H9 (cell line): ENCODE results near the gene HAPLN1. TPM values are rescaled to one million over a fixed set of nuclear protein-coding genes. Genes with fewer than 3 reads are reported as not detected.

ENCODE experiments used
- DNase-seq: peaks from one replicate; pipeline ENCODE4 v3.0.0-alpha.2; 2017
- H2AFZ ChIP-seq: one replicate; pipeline ENCODE4 v1.6.1; 2013; ENCODE audit warnings: mild to moderate bottlenecking, low read length, control low read depth, moderate library complexity
- H2AK5ac ChIP-seq: 2 replicates; pipeline ENCODE4 v1.6.1; 2013; ENCODE audit warnings: low read length, control low read depth, mixed read lengths; ENCODE audit not compliant: insufficient read length
- H2BK120ac ChIP-seq: one replicate; pipeline ENCODE4 v1.6.1; 2013; ENCODE audit warnings: low read depth, mild to moderate bottlenecking, low read length, control low read depth, inconsistent platforms; ENCODE audit not compliant: poor library complexity, severe bottlenecking
- H2BK12ac ChIP-seq: 2 replicates; pipeline ENCODE4 v1.6.1; 2013; ENCODE audit warnings: low read length, control low read depth, mixed read lengths, low read depth; ENCODE audit not compliant: insufficient read length
- H2BK15ac ChIP-seq: 2 replicates; pipeline ENCODE4 v1.6.1; 2013; ENCODE audit warnings: low read depth, low read length, control low read depth
- H2BK20ac ChIP-seq: one replicate; pipeline ENCODE4 v1.6.1; 2013; ENCODE audit warnings: low read depth, mild to moderate bottlenecking, low read length, control low read depth, inconsistent platforms; ENCODE audit not compliant: poor library complexity, severe bottlenecking
- H2BK5ac ChIP-seq: 2 replicates; pipeline ENCODE4 v1.6.1; 2013; ENCODE audit warnings: low read length, control low read depth, mixed read lengths; ENCODE audit not compliant: insufficient read length
- H3K14ac ChIP-seq: 2 replicates; pipeline ENCODE4 v1.6.1; 2013; ENCODE audit warnings: low read length, control low read depth; ENCODE audit not compliant: insufficient read depth
- H3K18ac ChIP-seq: 2 replicates; pipeline ENCODE4 v1.6.1; 2013; ENCODE audit warnings: low read depth, mild to moderate bottlenecking, mixed read lengths, low read length, control low read depth; ENCODE audit not compliant: insufficient read length
- H3K23ac ChIP-seq: 2 replicates; pipeline ENCODE4 v1.6.1; 2013; ENCODE audit warnings: low read length, control low read depth, mixed read lengths, low read depth; ENCODE audit not compliant: insufficient read length
- H3K23me2 ChIP-seq: 2 replicates; pipeline ENCODE4 v1.6.1; 2013; ENCODE audit warnings: low read depth, mild to moderate bottlenecking, mixed read lengths, low read length, control low read depth; ENCODE audit not compliant: insufficient read length, poor library complexity, severe bottlenecking
- H3K27ac ChIP-seq: 2 replicates; pipeline ENCODE4 v1.5.1; 2013; ENCODE audit warnings: low read length, control low read depth, mixed read lengths, low read depth; ENCODE audit not compliant: insufficient read length
- H3K27me3 ChIP-seq: 2 replicates; pipeline ENCODE4 v1.6.1; 2013; ENCODE audit warnings: low read length, control low read depth, inconsistent platforms; ENCODE audit not compliant: insufficient read depth
- H3K4ac ChIP-seq: 2 replicates; pipeline ENCODE4 v1.6.1; 2013; ENCODE audit warnings: low read depth, mild to moderate bottlenecking, control low read depth, inconsistent platforms, low read length, moderate library complexity
- H3K4me1 ChIP-seq: 2 replicates; pipeline ENCODE4 v1.6.1; 2013; ENCODE audit warnings: low read length, control low read depth, inconsistent platforms; ENCODE audit not compliant: insufficient read depth
- H3K4me2 ChIP-seq: 2 replicates; pipeline ENCODE4 v1.6.1; 2013; ENCODE audit warnings: low read length, control low read depth, mixed read lengths; ENCODE audit not compliant: insufficient read length, insufficient read depth
- H3K56ac ChIP-seq: 2 replicates; pipeline ENCODE4 v1.6.1; 2013; ENCODE audit warnings: low read depth, mild to moderate bottlenecking, mixed read lengths, low read length, control low read depth; ENCODE audit not compliant: insufficient read length
- H3K79me1 ChIP-seq: 2 replicates; pipeline ENCODE4 v1.6.1; 2013; ENCODE audit warnings: low read depth, mild to moderate bottlenecking, moderate library complexity, low read length, control low read depth, inconsistent platforms; ENCODE audit not compliant: insufficient read depth, poor library complexity, severe bottlenecking
- H3K79me2 ChIP-seq: 2 replicates; pipeline ENCODE4 v1.6.1; 2013; ENCODE audit warnings: low read length, control low read depth, inconsistent platforms; ENCODE audit not compliant: insufficient read depth
- H3K9ac ChIP-seq: 2 replicates; pipeline ENCODE4 v1.6.1; 2013; ENCODE audit warnings: low read length, control low read depth, mixed read lengths; ENCODE audit not compliant: insufficient read length; ENCODE audit errors: extremely low read depth
- H3K9me3 ChIP-seq: one replicate; pipeline ENCODE4 v1.6.1; 2013; ENCODE audit warnings: low read depth, low read length, inconsistent platforms; ENCODE audit not compliant: control insufficient read depth
- H3T11ph ChIP-seq: one replicate; pipeline ENCODE4 v1.6.1; 2013; ENCODE audit warnings: mild to moderate bottlenecking, low read length, control low read depth, inconsistent platforms
- H4K20me1 ChIP-seq: one replicate; pipeline ENCODE4 v1.6.1; 2013; ENCODE audit not compliant: control insufficient read depth, insufficient read length, insufficient read depth
- H4K5ac ChIP-seq: 2 replicates; pipeline ENCODE4 v1.6.1; 2013; ENCODE audit warnings: low read depth, mild to moderate bottlenecking, mixed read lengths, low read length, control low read depth; ENCODE audit not compliant: insufficient read length
- H4K8ac ChIP-seq: replicated peaks from 2 replicates; pipeline ENCODE4 v1.6.1; 2013; ENCODE audit warnings: low read length, control low read depth, mixed read lengths, low read depth; ENCODE audit not compliant: insufficient read length
- H4K91ac ChIP-seq: 2 replicates; pipeline ENCODE4 v1.6.1; 2013; ENCODE audit warnings: low read depth, mild to moderate bottlenecking, moderate library complexity, mixed read lengths, low read length, control low read depth; ENCODE audit not compliant: insufficient read length
- H3K27ac Mint-ChIP-seq, 3 experiments: 2 replicates in 2 of 3; 3 replicates in 1 of 3; pipeline ENCODE4 v1.8.0; 2020 to 2021; ENCODE audit warnings: mixed read lengths in 3 of 3, mild to moderate bottlenecking in 1 of 3, moderate library complexity in 1 of 3
- H3K27me3 Mint-ChIP-seq: 2 replicates; pipeline ENCODE4 v1.8.0; 2021; ENCODE audit warnings: low read depth, mild to moderate bottlenecking, moderate library complexity, mixed read lengths
- H3K36me3 Mint-ChIP-seq, 3 experiments: 2 replicates in 2 of 3; 3 replicates in 1 of 3; pipeline ENCODE4 v1.8.0; 2020 to 2021; ENCODE audit warnings: low read depth in 3 of 3, mixed read lengths in 3 of 3; ENCODE audit not compliant: insufficient read depth in 1 of 3
- H3K4me1 Mint-ChIP-seq, 2 experiments: 2 replicates each; pipeline ENCODE4 v1.8.0; 2020; ENCODE audit warnings: mixed read lengths in 2 of 2
- H3K4me3 Mint-ChIP-seq, 2 experiments: 2 replicates in 1 of 2; 3 replicates in 1 of 2; pipeline ENCODE4 v1.8.0; 2020 to 2021; ENCODE audit warnings: mild to moderate bottlenecking in 2 of 2, mixed read lengths in 2 of 2, moderate library complexity in 1 of 2
- H3K9me3 Mint-ChIP-seq, 2 experiments: 2 replicates in 1 of 2; 3 replicates in 1 of 2; pipeline ENCODE4 v1.8.0; 2020; ENCODE audit warnings: mild to moderate bottlenecking in 2 of 2, mixed read lengths in 2 of 2, moderate library complexity in 1 of 2
- WGBS: extraction: QIAGEN DNeasy Blood & Tissue Kit; methylation state at CpG from one replicate; pipeline ENCODE4 v1.1.7; 2013; ENCODE audit warnings: missing lambda C conversion rate, low lambda C conversion rate, mixed read lengths; ENCODE audit not compliant: insufficient read length; ENCODE audit errors: extremely low coverage; 5-methylcytosine and 5-hydroxymethylcytosine counted together
- total RNA-seq: library from RNA; stranded (reverse); gene quantifications from 2 replicates; pipeline ENCODE4 v1.2.1, GENCODE V29; 2021
- TF ChIP-seq, protein P1 (sequence below): fragments of 200-600 bp; sonication (generic); conservative IDR thresholded peaks from 3 replicates; pipeline ENCODE4 v1.8.0; 2021; ENCODE audit warnings: antibody characterized with exemption, mild to moderate bottlenecking

Gene HAPLN1
- total RNA-seq, 1 experiment from 2014 or later = 0.22 TPM

DNA sequence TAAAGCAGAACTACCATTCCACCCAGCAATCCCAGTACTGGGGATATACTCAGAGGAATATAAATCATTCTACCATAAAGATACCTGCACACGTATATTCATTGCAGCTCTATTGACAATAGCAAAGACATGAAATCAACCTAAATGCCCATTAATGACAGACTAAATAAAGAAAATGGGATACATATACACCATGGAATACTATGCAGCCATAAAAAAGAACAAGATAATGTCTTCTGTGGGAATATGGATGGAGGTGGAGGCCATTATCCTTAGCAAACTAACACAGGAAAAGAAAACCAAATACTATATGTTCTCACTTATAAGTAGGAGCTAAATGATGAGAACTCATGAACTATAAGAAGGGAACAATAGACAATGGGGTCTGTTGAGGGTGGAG is 12.5 kb downstream of the HAPLN1 start:
- H4K5ac ChIP-seq = no peak overlapping the region
- H3K4me2 ChIP-seq = no peak overlapping the region
- no peak for DNase-seq
- H2BK20ac ChIP-seq = no peak overlapping the region
- no peaks in the 10 kb centered on the region for H3K27me3 ChIP-seq
- Mint-ChIP-seq H3K4me3 (no peak overlapping the region), H3K27ac (no peak overlapping the region), H3K36me3 (peaks cover 0 to 33% (median 15%) of the 10 kb centered on the region in 3 experiments; a peak in 6 of 7 replicates), H3K9me3 (peaks cover 25 to 26% of the 10 kb centered on the region in 2 experiments), H3K27me3 (no peaks in the 10 kb centered on the region), H3K4me1 (no peaks in the 10 kb centered on the region)
- H3K4me1 ChIP-seq = no peaks in the 10 kb centered on the region
- no peak overlapping the region for H2AK5ac ChIP-seq
- H3K14ac ChIP-seq = no peak overlapping the region
- H3K9me3 ChIP-seq = no peaks in the 10 kb centered on the region
- no peak overlapping the region for H3K18ac ChIP-seq
- no peak overlapping the region for H3K56ac ChIP-seq
- no peak overlapping the region for H2AFZ ChIP-seq
- no peaks in the 10 kb centered on the region for H4K20me1 ChIP-seq
- no peak overlapping the region for H3K4ac ChIP-seq
- no peak overlapping the region for H3K23ac ChIP-seq
- no peak overlapping the region for H2BK15ac ChIP-seq
- H3K23me2 ChIP-seq = no peaks in the 10 kb centered on the region
- TF ChIP-seq, protein P1, sequence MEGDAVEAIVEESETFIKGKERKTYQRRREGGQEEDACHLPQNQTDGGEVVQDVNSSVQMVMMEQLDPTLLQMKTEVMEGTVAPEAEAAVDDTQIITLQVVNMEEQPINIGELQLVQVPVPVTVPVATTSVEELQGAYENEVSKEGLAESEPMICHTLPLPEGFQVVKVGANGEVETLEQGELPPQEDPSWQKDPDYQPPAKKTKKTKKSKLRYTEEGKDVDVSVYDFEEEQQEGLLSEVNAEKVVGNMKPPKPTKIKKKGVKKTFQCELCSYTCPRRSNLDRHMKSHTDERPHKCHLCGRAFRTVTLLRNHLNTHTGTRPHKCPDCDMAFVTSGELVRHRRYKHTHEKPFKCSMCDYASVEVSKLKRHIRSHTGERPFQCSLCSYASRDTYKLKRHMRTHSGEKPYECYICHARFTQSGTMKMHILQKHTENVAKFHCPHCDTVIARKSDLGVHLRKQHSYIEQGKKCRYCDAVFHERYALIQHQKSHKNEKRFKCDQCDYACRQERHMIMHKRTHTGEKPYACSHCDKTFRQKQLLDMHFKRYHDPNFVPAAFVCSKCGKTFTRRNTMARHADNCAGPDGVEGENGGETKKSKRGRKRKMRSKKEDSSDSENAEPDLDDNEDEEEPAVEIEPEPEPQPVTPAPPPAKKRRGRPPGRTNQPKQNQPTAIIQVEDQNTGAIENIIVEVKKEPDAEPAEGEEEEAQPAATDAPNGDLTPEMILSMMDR = no peak
- no peaks in the 10 kb centered on the region for H3K79me2 ChIP-seq
- H3K27ac ChIP-seq = no peak overlapping the region
- H3K9ac ChIP-seq = no peak overlapping the region
- H3K79me1 ChIP-seq = no peaks in the 10 kb centered on the region
- WGBS = no CpG with 5 or more reads among the region's 1 CpG
- no peak overlapping the region for H2BK5ac ChIP-seq
- H2BK120ac ChIP-seq = no peak overlapping the region
- no peak overlapping the region for H3T11ph ChIP-seq
- H2BK12ac ChIP-seq = no peak overlapping the region
- H4K8ac ChIP-seq = no peak overlapping the region
- no peak overlapping the region for H4K91ac ChIP-seq
